GM19099 (cell line): ENCODE results near the gene XPNPEP2.

Source experiments
- POLR2A ChIP-seq: IDR thresholded peaks from 3 replicates; pipeline ENCODE4 v1.6.1; 2011; ENCODE audit warnings: low read depth; ENCODE audit not compliant: insufficient read length; ENCODE audit errors: extremely low read depth

The XPNPEP2 gene

DNA sequence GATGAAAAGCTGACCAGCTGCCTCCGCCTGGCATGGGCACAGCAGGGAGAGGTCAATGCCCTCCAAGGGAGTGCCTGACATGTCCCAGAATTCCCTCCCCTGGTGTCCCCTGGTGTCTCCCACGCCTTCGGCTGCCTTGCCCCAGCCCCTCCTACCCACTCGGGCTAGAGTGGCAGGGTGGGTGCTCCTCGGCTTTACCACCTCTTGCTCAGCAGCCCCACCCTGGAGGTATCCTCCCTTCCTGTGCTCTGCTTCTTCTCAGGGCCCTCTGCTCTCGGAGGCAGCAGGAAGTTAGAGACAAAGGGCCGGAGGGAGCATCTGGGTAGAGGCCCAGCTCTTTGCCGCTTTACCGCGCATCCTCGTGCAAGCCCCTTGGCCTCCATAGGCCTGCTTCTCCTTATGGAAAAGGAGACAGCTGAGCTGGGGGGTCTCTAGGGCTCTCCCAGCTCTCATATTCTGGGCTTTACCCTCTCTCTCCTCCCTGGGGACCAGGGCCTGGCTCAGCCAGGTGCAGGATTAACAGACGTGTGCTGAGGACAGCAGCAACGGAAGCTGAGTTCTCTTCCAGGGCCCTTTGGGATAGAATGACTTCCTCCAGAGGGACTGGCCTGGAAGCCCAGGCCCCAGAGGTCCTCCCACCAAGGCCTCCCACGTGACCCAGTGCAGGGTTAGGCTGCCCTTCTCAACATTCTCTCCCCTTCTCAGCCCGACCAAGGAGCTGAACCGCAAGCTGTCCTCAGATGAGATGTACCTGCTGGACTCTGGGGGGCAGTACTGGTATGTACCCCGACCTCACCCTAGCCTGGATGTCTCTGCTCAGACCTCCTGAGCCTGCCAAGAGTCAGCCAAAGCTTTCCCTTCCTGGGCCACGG is 17.2 kb downstream of the XPNPEP2 start:
- TF ChIP-seq POLR2A: no peak

DNA sequence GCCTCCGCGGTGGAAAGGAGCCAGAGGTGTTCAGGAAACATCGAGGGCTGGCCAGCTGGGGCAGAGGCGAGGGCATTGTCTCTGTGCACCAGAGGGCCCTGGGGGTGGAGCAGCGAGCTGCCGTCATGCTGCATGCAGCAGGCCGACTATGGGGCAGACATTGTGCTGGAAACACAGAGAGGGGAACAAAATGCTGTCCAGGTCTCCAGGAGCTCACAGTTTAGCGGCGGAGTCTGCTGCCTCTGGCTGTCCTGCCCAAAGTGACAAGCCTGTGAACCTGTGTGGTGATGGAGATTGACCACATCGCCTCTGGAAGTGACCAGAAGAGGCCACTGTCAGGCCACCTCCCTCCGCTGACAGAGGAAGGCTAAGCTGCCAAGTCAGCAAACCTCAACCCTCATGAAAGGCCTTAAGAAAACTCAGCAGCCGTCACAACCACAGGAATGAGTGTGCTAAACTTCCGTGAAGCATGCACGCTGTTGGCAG is 20.8 kb downstream of the XPNPEP2 start:
- TF ChIP-seq POLR2A: peak; percentile 13

DNA sequence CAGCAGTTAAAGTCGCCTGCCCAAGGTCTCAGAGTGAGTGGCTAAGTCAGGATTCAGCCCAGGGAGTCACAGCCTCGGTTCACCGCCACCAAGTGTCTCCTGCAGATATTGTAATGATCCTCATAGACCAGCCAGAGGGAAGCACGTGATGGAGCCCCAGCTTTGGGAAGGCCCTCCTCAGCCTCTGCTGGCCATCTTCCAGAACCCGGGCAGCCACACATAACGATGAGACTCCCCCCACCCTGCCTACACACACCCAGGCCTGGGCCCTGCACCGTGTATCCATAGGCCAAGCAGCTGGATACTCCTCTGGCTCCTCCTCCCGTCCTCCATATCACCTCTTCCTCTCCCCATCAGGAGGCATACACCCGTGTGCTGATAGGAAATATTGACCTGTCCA is 21.4 kb downstream of the XPNPEP2 start:
- no peak for TF ChIP-seq POLR2A

DNA sequence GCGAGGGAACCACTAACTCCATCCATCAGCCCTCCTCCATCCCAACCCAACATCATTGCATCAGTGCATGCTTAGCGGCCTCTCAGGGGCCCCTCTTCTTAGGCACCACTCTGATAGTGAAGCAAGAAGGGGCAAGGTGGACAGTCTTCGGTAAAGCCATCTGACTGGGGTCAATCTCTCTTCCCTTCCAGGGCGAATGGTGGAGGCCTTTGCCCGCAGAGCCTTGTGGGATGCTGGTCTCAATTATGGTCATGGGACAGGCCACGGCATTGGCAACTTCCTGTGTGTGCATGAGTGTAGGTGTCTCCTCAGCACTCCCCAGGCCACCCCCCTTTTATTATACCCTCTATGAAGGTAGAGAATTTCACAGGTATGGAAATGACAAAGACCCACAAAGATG is 22.2 kb downstream of the XPNPEP2 start:
- no peak for TF ChIP-seq POLR2A

DNA sequence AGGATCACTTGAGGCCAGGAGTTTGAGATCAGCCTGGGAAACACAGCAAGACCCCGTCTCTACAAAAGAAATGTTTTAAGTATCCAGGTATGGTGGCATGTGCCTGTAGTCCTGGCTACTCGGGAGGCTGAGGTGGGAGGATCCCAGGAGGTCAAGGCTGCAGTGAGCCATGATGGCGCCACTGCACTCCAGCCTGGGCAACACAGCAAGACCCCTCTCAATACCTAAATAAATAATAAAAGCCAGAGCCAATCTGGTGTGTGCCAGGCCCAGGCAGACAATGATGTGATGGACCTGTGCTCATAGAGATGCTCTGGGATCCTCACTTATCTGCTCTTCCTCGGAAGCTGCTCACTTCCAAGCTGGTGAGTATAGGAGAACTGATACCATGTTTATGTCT is 22.8 kb downstream of the XPNPEP2 start:
- no peak for TF ChIP-seq POLR2A

DNA sequence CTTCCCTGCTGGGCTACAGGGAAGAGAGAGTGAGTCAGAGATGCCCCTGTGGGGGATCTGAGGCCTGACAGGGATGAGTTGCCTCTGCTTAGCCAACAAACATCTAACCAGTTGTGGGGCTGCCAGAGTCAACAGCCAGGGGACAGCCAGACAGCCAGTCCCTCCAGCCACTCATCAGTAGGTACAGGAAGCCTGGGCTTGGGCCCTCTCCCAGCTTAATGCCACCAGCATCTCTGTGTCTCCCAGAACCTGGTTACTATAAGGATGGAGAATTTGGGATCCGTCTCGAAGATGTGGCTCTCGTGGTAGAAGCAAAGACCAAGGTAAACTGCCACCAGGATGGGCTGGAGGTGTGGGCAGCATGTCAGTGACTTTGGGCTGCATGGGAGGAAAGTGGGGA is 23.7 kb downstream of the XPNPEP2 start:
- no peak for TF ChIP-seq POLR2A

DNA sequence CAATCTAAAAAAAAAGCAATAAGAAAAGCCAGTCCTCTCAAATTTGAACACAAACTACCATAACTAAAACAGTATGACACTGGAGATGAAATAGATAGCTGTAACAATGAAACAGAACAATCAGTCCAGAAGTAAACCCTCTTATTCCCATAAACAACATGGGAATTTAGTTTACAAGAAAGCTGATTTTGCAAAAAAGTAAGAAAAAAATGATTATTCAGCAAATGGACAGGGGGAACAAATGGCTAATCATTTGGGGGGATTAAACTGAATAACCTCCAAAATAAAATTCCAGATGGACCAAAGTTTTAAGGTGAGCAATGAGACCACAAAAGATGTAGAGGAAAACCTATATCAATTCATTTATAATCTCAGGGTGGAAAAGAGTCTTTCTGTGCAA is 24.9 kb downstream of the XPNPEP2 start:
- no peak for TF ChIP-seq POLR2A

DNA sequence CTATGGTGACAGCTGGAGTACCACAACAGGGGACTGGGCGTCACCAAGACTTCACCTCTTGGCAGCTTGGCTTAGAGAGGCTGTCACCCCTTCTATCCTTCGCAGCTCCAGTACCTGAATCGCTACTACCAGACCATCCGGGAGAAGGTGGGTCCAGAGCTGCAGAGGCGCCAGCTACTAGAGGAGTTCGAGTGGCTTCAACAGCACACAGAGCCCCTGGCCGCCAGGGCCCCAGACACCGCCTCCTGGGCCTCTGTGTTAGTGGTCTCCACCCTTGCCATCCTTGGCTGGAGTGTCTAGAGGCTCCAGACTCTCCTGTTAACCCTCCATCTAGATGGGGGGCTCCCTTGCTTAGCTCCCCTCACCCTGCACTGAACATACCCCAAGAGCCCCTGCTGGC is 29.4 kb downstream of the XPNPEP2 start:
- TF ChIP-seq POLR2A: no peak

DNA sequence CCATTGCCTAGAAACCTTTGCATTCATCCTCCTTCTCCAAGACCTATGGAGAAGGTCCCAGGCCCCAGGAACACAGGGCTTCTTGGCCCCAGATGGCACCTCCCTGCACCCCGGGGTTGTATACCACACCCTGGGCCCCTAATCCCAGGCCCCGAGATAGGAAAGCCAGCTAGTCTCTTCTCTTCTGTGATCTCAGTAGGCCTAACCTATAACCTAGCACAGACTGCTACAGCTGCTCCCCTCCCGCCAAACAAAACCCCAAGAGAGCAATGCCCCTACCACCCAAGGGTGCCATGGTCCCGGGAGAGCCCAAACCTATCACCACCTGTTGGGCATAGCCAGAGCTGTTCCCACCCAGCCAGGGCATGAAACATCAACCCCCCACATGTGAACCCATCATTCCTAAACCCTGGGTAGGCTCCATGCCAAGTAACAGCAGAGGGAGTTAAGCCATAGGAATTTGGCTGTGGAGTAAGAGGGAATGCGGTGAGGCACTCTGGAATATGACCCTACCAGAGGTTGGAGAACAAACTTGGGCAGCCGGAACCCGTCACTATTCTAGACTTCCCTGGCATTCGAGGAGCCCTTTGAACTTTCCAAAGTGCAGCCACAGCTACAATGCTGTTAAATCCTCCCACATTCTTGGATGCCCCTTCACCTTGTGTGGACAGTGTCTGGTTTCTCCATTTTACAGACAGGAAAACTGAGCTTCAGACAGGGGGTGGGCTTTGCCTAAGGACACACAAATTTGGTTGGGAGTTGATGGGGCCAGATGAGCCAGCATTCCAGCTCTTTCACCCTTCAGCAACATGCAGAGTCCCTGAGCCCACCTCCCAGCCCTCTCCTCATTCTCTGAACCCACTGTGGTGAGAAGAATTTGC is 30.0 kb downstream of the XPNPEP2 start:
- TF ChIP-seq POLR2A: no peak

DNA sequence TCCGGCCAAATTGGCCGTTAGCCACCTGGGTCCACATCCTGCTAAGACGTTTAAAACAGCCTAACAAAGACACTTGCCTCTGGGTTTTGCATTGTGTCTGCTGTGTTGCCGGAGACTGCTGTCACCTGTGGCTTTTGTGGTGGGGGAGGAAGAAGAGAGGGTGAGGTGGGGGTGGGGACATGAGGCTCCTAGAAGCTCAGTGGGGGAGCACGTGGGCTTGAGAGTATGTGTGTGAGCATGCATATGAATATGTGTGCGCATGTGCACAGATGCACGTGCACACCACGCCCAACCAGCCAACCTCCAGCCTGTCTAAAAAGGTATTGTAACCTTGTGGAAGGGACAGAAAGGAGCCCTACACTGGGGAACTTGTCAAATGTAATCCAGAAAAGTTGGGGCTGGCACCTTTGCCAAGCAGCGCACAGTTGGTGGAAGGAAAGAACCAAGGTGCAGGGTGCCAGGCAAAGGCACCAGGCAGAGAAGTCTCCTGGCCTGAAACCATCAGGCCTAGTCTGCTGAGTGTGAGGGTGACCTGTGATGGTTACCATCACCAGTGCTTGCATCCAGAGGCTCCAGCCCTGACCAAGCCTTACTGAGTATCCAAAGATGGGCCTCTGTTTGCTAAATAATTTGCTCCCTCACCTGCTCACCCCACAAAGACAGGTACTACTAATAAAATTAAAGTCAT is 30.8 kb downstream of the XPNPEP2 start:
- peak; percentile 31 for TF ChIP-seq POLR2A

DNA sequence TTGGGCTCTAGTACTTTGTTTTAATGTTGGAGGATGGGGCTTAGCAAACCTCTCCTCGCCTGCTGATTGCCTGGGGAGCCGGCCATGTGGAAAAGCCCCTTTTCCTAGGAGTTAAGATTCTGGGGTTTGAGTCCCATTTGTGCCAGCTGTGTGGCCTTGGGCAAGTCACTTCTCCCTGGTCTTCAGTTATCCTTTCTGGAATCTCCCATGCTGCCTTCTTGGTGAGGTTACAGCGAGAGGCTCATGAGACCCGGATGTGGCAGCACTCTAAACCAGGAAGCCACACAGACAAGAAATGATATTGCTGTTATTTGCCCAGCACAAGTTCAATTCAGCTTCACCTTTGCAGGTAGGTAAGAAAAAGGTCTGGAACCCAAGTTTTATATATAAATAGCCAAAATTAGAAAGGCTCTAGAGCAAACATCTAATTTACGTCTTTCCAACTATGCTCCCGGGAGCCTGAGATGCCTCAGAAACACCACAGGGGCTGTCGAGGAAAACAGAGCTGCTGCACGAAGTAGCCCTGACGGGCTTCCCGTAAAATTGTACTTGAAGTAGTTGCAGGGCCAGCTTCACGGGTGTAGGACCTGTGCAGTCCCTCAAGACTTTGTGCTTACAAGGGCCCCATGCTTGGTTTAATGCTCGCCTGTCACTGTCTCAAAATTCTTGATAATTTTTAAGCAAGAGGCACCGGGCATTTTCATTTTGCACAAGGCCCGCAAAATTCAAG is 32.7 kb downstream of the XPNPEP2 start:
- TF ChIP-seq POLR2A: no peak

DNA sequence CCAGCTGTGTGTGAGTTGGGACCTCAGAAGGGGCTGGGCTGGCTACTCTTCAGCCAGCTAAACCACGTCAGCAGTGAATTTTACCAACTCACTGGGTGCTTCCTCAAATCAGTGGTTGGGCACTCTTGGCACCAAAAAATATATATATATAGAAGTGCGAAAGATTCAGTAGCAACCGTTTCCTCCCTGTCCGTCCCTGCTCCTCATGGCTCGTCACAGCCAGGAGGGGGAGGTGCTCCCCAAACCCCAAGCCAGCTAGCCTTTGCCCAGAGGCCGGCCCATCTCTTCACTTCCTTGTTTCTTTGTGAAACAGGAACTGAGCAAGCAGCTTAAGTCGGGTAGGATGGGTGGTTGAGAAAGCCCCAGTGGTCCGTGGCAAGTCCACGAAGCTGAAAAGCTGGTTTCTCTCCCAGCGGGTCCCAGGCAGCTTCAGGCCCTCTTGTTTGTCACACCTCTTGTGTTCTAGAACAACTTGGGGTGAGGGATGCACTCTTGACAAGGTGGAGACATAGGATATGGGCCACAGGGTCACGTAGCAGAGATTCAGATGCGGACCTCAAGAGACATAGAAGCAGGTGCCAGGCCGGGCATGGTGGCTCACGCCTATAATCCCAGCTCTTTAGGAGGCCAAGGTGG is 34.1 kb downstream of the XPNPEP2 start:
- TF ChIP-seq POLR2A: peak; percentile 61

DNA sequence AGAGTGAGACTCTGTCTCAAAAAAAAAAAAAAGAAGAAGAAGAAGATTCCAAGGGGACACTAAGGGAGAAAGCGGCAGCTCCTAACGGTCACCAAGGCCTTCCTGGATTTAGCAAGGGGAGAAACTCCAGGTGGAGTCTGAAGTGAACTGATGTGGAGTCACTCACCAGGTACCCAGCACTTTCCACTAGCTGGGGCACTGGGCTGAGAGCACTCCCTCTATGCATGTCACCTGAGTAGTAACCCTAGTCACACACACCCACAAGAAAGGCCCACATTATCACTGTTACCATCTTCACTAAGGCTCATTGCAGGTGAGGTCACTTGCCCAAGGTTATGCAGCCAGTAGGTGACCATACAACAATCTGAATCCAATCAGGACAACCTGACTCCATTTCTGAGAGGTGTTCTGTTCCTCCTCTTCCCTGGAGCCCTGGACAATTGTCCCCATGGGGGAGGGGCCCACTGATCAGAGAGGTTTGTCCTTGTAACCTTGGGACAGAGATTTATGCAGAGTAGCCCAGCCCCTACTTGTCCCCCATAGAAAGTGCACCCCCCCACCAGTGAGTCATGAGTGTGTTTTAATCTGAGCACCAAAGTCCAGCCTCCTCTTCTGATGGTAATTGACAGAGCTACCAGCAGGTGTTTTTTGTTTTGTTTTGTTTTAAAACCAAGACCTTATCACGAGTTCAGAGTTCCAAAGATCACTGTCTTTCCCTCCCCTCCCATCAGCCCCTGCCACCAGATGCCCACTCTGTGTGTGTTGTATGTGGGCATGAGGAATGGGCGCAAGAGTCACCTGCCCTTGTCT is 35.1 kb downstream of the XPNPEP2 start:
- no peak for TF ChIP-seq POLR2A

DNA sequence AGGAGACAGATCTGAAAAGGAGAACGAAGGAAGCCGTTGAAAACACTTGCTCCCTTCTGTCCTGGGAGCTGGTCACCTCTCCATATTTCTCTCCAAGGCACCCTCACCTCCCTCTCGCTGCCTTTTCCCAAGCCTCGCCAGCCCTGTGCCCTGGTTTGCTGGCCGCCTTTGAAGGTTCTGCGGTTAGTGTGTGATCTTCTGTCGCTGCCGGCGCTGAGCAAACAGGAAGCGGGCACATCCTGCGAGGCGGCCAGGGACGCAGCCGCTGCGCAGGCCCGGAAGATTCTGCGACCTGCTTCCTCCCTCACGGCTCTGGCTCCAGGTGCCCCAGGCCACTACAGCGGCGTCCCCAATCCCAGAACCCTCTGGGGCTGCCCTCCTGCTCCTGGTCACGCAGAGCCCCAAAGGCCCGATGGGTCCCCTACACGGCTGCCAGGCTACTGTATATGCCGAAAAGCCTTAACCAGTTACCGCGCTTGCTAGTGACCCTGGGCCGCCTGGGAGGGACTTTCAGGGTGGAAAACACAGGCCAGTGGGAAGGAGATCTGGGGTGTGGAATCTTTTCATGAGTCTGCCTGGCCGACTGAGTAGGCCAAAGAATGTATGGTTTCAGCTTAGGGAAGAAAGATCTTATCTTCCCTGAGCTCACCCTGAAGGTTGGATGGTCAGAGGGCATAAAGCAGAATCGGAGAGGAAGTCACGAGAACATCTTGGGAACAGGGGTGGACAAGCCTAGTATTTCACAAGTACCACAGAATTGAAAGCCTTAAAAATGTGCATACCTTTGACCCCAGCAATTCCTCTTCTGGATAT is 38.6 kb downstream of the XPNPEP2 start:
- TF ChIP-seq POLR2A: peak; percentile 63
